H1 (cell line): ENCODE measurements around the gene PML. TPM values are rescaled to one million over a fixed set of nuclear protein-coding genes. Genes with fewer than 3 reads are reported as not detected.

ENCODE experiments used
- CTCF ChIA-PET: fragments of 300-600 bp; sonication (Branson Sonifier 250); formaldehyde crosslinking; loops from one replicate; lab custom pipeline; 2021; ENCODE audit not compliant: partially characterized antibody; lab: Charles Lee
- POLR2A ChIA-PET: fragments of 300-600 bp; sonication (Branson Sonifier 250); formaldehyde crosslinking; loops from one replicate; lab custom pipeline; 2021; ENCODE audit warnings: inconsistent platforms; ENCODE audit not compliant: partially characterized antibody; lab: Charles Lee
- DNase-seq, 2 experiments: peaks; one replicate each; pipeline versions ENCODE4 v3.0.0 to v3.0.0-alpha.2; 2010 to 2022; ENCODE audit warnings: low spot score in 2 of 2, low read depth in 1 of 2, mixed read lengths in 1 of 2
- FAIRE-seq: peaks from 2 replicates; lab custom pipeline; 2011; peaks lifted over from hg19 to GRCh38; lab: Jason Lieb, UNC
- H2AFZ ChIP-seq: 2 replicates; pipeline ENCODE4 v1.8.1; 2012; ENCODE audit warnings: low read length, inconsistent platforms
- H2AK5ac ChIP-seq: 2 replicates; pipeline ENCODE4 v1.6.1; 2013; ENCODE audit warnings: low read depth, low read length
- H2BK120ac ChIP-seq: replicated peaks from 2 replicates; pipeline ENCODE3; 2013; ENCODE audit warnings: low read depth, low read length, inconsistent platforms
- H2BK12ac ChIP-seq: 2 replicates; pipeline ENCODE4 v1.6.1; 2013; ENCODE audit warnings: low read depth, low read length
- H2BK15ac ChIP-seq: 2 replicates; pipeline ENCODE4 v1.6.1; 2013; ENCODE audit warnings: low read length
- H2BK20ac ChIP-seq: 2 replicates; pipeline ENCODE4 v1.6.1; 2013; ENCODE audit warnings: low read length
- H2BK5ac ChIP-seq: 2 replicates; pipeline ENCODE4 v1.6.1; 2013; ENCODE audit warnings: low read depth, low read length
- H3K14ac ChIP-seq: 2 replicates; pipeline ENCODE4 v1.6.1; 2013; ENCODE audit warnings: inconsistent platforms; ENCODE audit not compliant: insufficient read length
- H3K18ac ChIP-seq: 2 replicates; pipeline ENCODE4 v1.6.1; 2013; ENCODE audit warnings: low read length; ENCODE audit errors: extremely low read depth
- H3K23ac ChIP-seq: 2 replicates; pipeline ENCODE4 v1.6.1; 2013; ENCODE audit warnings: inconsistent platforms; ENCODE audit not compliant: insufficient read length
- H3K23me2 ChIP-seq: 2 replicates; pipeline ENCODE4 v1.6.1; 2013; ENCODE audit warnings: low read depth, low read length
- H3K27ac ChIP-seq: 2 replicates; pipeline ENCODE4 v1.6.1; 2011; ENCODE audit warnings: low read depth, low read length, inconsistent platforms
- H3K27me3 ChIP-seq, 4 experiments: replicated peaks in 1 of 4; 1 replicate in 1 of 4; 2 replicates in 3 of 4; pipeline versions ENCODE4 v1.6.1 to v1.8.1; 2011 to 2013; ENCODE audit warnings: low read length in 3 of 4, mild to moderate bottlenecking in 3 of 4, inconsistent platforms in 2 of 4, mixed read lengths in 2 of 4, moderate library complexity in 1 of 4; ENCODE audit not compliant: control insufficient read depth in 3 of 4, insufficient read depth in 3 of 4; ENCODE audit errors: extremely low read depth in 1 of 4
- H3K36me3 ChIP-seq, 4 experiments: 2 replicates each; pipeline versions ENCODE4 v1.6.1 to v1.8.1; 2011 to 2013; ENCODE audit warnings: mild to moderate bottlenecking in 4 of 4, low read length in 3 of 4, moderate library complexity in 2 of 4, control low read depth in 1 of 4, inconsistent platforms in 1 of 4; ENCODE audit not compliant: insufficient read depth in 4 of 4, control insufficient read depth in 2 of 4
- H3K4ac ChIP-seq: replicated peaks from 2 replicates; pipeline ENCODE3; 2013; ENCODE audit warnings: low read length, low read depth, mixed read lengths, inconsistent platforms; ENCODE audit not compliant: insufficient read length
- H3K4me1 ChIP-seq, 4 experiments: replicated peaks in 1 of 4; 1 replicate in 1 of 4; 2 replicates in 3 of 4; pipeline versions ENCODE4 v1.6.1 to v1.8.1; 2011 to 2013; ENCODE audit warnings: low read length in 3 of 4, inconsistent platforms in 2 of 4, mixed read lengths in 1 of 4; ENCODE audit not compliant: insufficient read depth in 4 of 4, control insufficient read depth in 3 of 4
- H3K4me2 ChIP-seq, 2 experiments: 2 replicates each; pipeline versions ENCODE4 v1.6.1 to v1.8.1; 2011 to 2013; ENCODE audit warnings: low read depth in 2 of 2, low read length in 2 of 2, control low read depth in 1 of 2, inconsistent platforms in 1 of 2, mild to moderate bottlenecking in 1 of 2; ENCODE audit not compliant: insufficient read depth in 1 of 2
- H3K4me3 ChIP-seq, 4 experiments: fragments of 200-600, 300-600 bp in 1 of 4; sonication (generic), shearing (Covaris generic), sonication (Bioruptor Twin) in 1 of 4; 2 replicates each; pipeline versions ENCODE4 v1.5.1 to v1.8.1; 2011 to 2016; ENCODE audit warnings: low read length in 4 of 4, low read depth in 3 of 4, control low read depth in 2 of 4, inconsistent platforms in 2 of 4, mild to moderate bottlenecking in 2 of 4, mixed read lengths in 1 of 4, moderate library complexity in 1 of 4; ENCODE audit not compliant: insufficient read depth in 2 of 4; ENCODE audit errors: extremely low read depth in 1 of 4
- H3K56ac ChIP-seq: replicated peaks from 2 replicates; pipeline ENCODE3; 2013; ENCODE audit warnings: low read depth, mild to moderate bottlenecking, mixed read lengths, low read length, inconsistent platforms; ENCODE audit not compliant: insufficient read length
- H3K79me1 ChIP-seq: 2 replicates; pipeline ENCODE4 v1.6.1; 2013; ENCODE audit warnings: low read depth, low read length, control low read depth
- H3K79me2 ChIP-seq, 2 experiments: 2 replicates each; pipeline versions ENCODE4 v1.6.1 to v1.8.1; 2012 to 2013; ENCODE audit warnings: low read length in 2 of 2, mild to moderate bottlenecking in 2 of 2, inconsistent platforms in 1 of 2; ENCODE audit not compliant: insufficient read depth in 2 of 2, control insufficient read depth in 1 of 2
- H3K9ac ChIP-seq, 4 experiments: replicated peaks in 1 of 4; 1 replicate in 1 of 4; 2 replicates in 3 of 4; pipeline versions ENCODE4 v1.6.1 to v1.8.1; 2011 to 2013; ENCODE audit warnings: low read depth in 3 of 4, low read length in 3 of 4, control low read depth in 2 of 4, mild to moderate bottlenecking in 2 of 4, moderate library complexity in 2 of 4, inconsistent platforms in 1 of 4; ENCODE audit errors: extremely low read depth in 1 of 4
- H3K9me3 ChIP-seq, 2 experiments: 2 replicates each; pipeline versions ENCODE4 v1.6.1 to v1.8.1; 2012 to 2013; ENCODE audit warnings: mild to moderate bottlenecking in 2 of 2, moderate library complexity in 2 of 2, control low read depth in 1 of 2, inconsistent platforms in 1 of 2, low read depth in 1 of 2, low read length in 1 of 2, mixed read lengths in 1 of 2; ENCODE audit not compliant: insufficient read depth in 2 of 2
- H4K20me1 ChIP-seq, 2 experiments: replicated peaks in 1 of 2; 2 replicates each; pipeline versions ENCODE3 to v1.8.1; 2011 to 2013; ENCODE audit warnings: inconsistent platforms in 2 of 2, low read length in 2 of 2, mild to moderate bottlenecking in 1 of 2; ENCODE audit not compliant: insufficient read depth in 2 of 2, control insufficient read depth in 1 of 2
- H4K5ac ChIP-seq: 2 replicates; pipeline ENCODE4 v1.6.1; 2013; ENCODE audit warnings: low read length, low read depth, mixed read lengths, inconsistent platforms; ENCODE audit not compliant: insufficient read length
- H4K8ac ChIP-seq: 2 replicates; pipeline ENCODE4 v1.8.0; 2013; ENCODE audit warnings: mild to moderate bottlenecking, moderate library complexity, low read length, inconsistent platforms; ENCODE audit not compliant: insufficient read depth; ENCODE audit errors: extremely low read depth
- H4K91ac ChIP-seq: replicated peaks from 2 replicates; pipeline ENCODE3; 2013; ENCODE audit warnings: low read length, mixed read lengths, inconsistent platforms; ENCODE audit not compliant: insufficient read length
- MAFK ChIP-seq: IDR thresholded peaks from 2 replicates; pipeline ENCODE4 v1.6.1; 2012; ENCODE audit warnings: low read depth, mild to moderate bottlenecking, improper control_type of control experiment, low read length
- WGBS, 2 experiments: shearing (Covaris generic) in 1 of 2; methylation state at CpG; one replicate each; pipeline versions ENCODE4 v1.1.6 to v1.1.7; 2013 to 2015; ENCODE audit warnings: low lambda C conversion rate in 2 of 2, mixed read lengths in 2 of 2, inconsistent platforms in 1 of 2, low coverage in 1 of 2, missing lambda C conversion rate in 1 of 2; ENCODE audit not compliant: insufficient replicate concordance in 2 of 2, insufficient coverage in 1 of 2, insufficient read length in 1 of 2; ENCODE audit errors: extremely low coverage in 1 of 2, missing lambda C conversion rate in 1 of 2; 5-methylcytosine and 5-hydroxymethylcytosine counted together
- polyA plus RNA-seq, 7 experiments: library from polyadenylated mRNA; depleted of rRNA in 3 of 7; stranded (reverse) in 5 of 7; unstranded in 2 of 7; fragments of >200 nt in 5 of 7; fragments of 200-250 nt in 2 of 7; gene quantifications; 1 replicate in 5 of 7; 2 replicates in 1 of 7; 4 replicates in 1 of 7; pipeline versions ENCODE4 v1.2.1 to v1.2.3, GENCODE V29; 2011 to 2013; ENCODE audit warnings: missing spikeins in 2 of 7, mixed read lengths in 2 of 7
- total RNA-seq: library from RNA; stranded (reverse); fragmentation: NEBNext Ultra II Directional; extraction: Animal tissue kit (Norgen Biotek cat#: 25700); gene quantifications from 2 replicates; pipeline ENCODE4 v1.2.1, GENCODE V29; 2021

Gene PML
- total and polyA plus RNA-seq, 2 of the 8 experiments (the other 6 are each of a cell fraction or from before 2014, with no cell fraction given), result 14.9 to 30.3 TPM

DNA sequence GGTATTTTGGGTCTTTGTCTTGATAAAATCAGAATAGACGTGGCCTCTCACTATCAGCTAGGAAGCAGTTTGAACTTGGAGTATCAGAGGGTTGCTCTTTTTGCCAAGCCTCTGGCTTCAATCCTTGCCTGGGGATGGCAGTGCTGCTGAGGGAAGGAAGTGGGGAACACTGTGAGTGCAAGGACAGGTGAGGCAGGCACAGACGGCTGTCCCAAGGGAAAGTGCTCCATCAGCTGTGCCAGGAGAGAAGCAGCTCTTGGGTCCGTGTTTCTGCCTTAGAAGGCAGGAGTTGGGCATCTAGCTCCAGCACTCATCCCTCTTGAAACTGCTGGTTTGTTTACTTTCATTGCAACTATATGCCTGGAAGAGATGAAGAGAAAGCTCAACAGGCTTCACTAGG is 33.2 kb downstream of the PML start:
- Histone ChIP-seq H3K4me3 (no peak overlapping the region), H2BK120ac (no peak overlapping the region), H3K27ac (no peak overlapping the region), H3K9me3 (no peaks in the 10 kb centered on the region), H4K5ac (no peak overlapping the region), H3K14ac (no peak overlapping the region), H2BK12ac (no peak overlapping the region), H4K8ac (no peak overlapping the region; the same call in 1 of the 2 replicates), H3K23ac (no peak overlapping the region), H3K79me2 (no peaks in the 10 kb centered on the region), H2AK5ac (no peak overlapping the region), H2BK15ac (no peak overlapping the region), H3K4me2 (no peak overlapping the region), H2BK20ac (no peak overlapping the region), H4K20me1 (peaks cover 0 to 7% of the 10 kb centered on the region in 2 experiments), H3K9ac (no peak overlapping the region), H3K56ac (no peak overlapping the region), H3K4me1 (no peaks in the 10 kb centered on the region), H3K36me3 (peaks cover 0 to 11% (median 5%) of the 10 kb centered on the region in 4 experiments; a peak in 6 of 8 replicates), H2AFZ (no peak overlapping the region), H4K91ac (no peak overlapping the region), H3K27me3 (no peaks in the 10 kb centered on the region), H3K23me2 (no peaks in the 10 kb centered on the region), H3K4ac (no peak overlapping the region), H3K79me1 (no peaks in the 10 kb centered on the region), H3K18ac (no peak overlapping the region), H2BK5ac (no peak overlapping the region)
- WGBS, 2 experiments, result 78% methylated on average over 3 of the region's 3 CpGs; no CpG with 5 or more reads in 1 of the 2 experiments
- CTCF ChIA-PET, result interaction anchor here (0.7 to 1.5 kb wide), 8 partner anchors 9 to 573 kb away, joined by 3 to 12 read pairs (median 3); no protein-coding TSS in a partner anchor
- no peak for DNase-seq
- FAIRE-seq, result no peak
- POLR2A ChIA-PET, result interaction anchor here (1.3 kb wide), 1 partner anchor 9 kb away, joined by 9 read pairs; no protein-coding TSS in a partner anchor
- TF ChIP-seq MAFK, result no peak
